NT2/D1 (cell line): Measurements from ENCODE around the gene TMEM255B.

Source experiments
- DNase-seq: peaks from one replicate; pipeline ENCODE4 v3.0.0-alpha.2; 2011; ENCODE audit warnings: low read depth, low spot score
- H3K27me3 ChIP-seq: 2 replicates; pipeline ENCODE4 v1.6.0; 2011; ENCODE audit warnings: mild to moderate bottlenecking; ENCODE audit not compliant: insufficient read length, insufficient read depth
- H3K36me3 ChIP-seq: 2 replicates; pipeline ENCODE4 v1.6.1; 2011; ENCODE audit warnings: mild to moderate bottlenecking, low read length, mixed read lengths; ENCODE audit not compliant: insufficient read depth, insufficient read length
- H3K4me1 ChIP-seq: 2 replicates; pipeline ENCODE4 v1.5.1; 2011; ENCODE audit not compliant: insufficient read depth, insufficient read length
- H3K4me3 ChIP-seq: 2 replicates; pipeline ENCODE4 v1.5.1; 2011; ENCODE audit warnings: low read depth; ENCODE audit not compliant: insufficient read length
- H3K9ac ChIP-seq: 2 replicates; pipeline ENCODE4 v1.6.0; 2011; ENCODE audit warnings: low read depth; ENCODE audit not compliant: insufficient read length
- H3K9me3 ChIP-seq: 2 replicates; pipeline ENCODE4 v1.5.1; 2011; ENCODE audit warnings: mild to moderate bottlenecking, low read length; ENCODE audit not compliant: insufficient read depth
- SUZ12 ChIP-seq: IDR thresholded peaks from 2 replicates; pipeline ENCODE4 v1.6.1; 2011; ENCODE audit not compliant: insufficient read length, insufficient read depth; ENCODE audit errors: extremely low read depth
- YY1 ChIP-seq: IDR thresholded peaks from 2 replicates; pipeline ENCODE4 v1.6.1; 2011; ENCODE audit not compliant: insufficient read length, insufficient read depth
- ZNF274 ChIP-seq: IDR thresholded peaks from 2 replicates; pipeline ENCODE4 v1.6.1; 2011; ENCODE audit warnings: mild to moderate bottlenecking, low read depth, low read length

Gene TMEM255B

DNA sequence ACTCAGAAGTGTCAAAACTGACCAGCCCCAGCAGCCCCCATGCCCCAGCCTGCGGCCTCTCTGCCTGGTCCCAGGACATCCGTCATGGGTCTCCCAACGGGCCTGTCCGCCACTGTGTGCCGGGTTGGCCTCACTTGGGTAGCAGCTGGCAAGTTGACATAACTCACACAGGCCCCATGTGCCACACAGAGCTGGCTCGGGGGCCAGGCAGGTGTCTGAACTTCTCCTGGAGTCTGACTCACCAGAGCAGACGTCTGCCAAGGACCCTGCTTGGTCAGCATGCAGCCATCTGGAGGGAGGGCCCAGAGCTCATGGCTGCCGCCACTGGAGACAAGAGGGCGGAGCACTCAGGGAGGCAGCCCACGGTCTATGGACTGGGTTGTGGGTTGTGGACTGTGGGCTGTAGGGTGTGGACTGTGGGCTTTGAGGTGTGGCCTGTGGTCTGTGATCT lies 32.0 kb upstream of the TMEM255B start:
- Histone ChIP-seq H3K9me3 (peaks cover 12% of the 10 kb centered on the region; the same call in 1 of the 2 replicates), H3K9ac (no peak overlapping the region), H3K36me3 (no peaks in the 10 kb centered on the region), H3K4me3 (no peak overlapping the region), H3K27me3 (no peaks in the 10 kb centered on the region), H3K4me1 (peaks cover 22% of the 10 kb centered on the region)
- no peak for DNase-seq
- TF ChIP-seq SUZ12 (no peak), YY1 (no peak), ZNF274 (no peak)

DNA sequence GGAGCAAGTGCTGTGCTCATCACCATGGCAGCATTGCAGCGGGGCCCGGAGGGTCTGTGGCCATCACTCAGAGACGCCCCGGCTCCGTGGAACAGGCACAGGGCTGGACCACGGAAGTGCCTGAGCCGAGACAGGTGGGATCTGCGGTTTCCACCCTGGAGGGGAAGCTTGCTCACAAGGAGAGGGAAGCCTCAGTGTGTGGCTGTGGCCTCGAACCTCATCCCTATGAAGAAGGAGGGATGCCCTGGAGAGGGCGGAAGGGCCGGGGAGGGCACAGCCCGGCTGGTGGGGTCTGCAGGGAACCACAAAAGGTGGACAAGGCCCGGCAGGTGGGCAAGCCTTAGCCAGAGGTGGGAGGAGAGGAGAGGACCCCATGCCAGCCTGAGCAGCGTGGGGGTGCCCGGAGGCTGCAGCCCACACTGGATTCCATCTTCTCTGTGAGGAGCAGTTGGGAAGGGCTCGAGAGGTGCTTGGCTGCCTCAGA lies 30.4 kb upstream of the TMEM255B start:
- Histone ChIP-seq H3K4me1 (peaks cover 22% of the 10 kb centered on the region), H3K9me3 (peaks cover 16% of the 10 kb centered on the region; the same call in 1 of the 2 replicates), H3K9ac (no peak overlapping the region), H3K36me3 (no peaks in the 10 kb centered on the region), H3K27me3 (no peaks in the 10 kb centered on the region), H3K4me3 (no peak overlapping the region)
- TF ChIP-seq SUZ12 (no peak), ZNF274 (no peak), YY1 (no peak)
- DNase-seq = no peak

DNA sequence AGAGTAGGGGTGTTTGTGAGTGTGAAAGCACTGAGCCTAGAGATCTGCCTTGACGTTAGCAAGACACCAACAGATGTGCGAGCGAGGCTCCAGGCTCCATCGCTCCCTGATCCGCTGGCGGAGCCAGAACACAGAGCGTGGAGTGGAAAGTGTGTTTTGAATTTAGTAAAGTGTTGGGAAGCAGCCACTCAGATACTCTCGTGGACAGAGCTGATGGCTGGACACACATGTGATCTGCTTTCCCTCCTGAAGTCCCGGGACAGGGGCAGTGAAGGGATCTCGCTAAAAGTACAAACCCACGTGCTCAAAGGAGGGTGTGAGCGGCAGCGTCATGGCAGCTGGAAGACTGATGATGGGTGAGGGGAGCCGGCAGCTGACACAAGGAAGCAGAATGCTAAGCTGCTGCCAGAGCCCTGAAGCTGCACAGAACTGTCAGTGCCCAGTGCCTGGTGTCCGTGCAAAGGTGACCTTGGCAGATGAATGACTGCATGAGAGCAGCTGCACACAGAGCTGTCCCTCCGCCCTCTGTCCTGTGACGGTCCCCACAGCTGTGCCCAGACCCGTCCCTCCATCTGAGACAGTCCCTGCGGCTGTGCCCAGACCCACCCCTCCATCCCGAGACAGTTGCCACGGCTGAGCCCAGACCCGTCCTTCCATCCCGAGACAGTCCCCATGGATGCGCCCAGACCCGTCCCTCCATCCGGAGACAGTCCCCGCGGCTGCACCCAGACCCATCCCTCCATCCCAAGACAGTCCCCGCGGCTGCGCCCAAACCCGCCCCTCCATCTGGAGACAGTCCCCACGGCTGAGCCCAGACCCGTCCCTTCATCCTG lies 29.6 kb upstream of the TMEM255B start:
- H3K4me3 ChIP-seq = no peak overlapping the region
- DNase-seq = no peak
- no peaks in the 10 kb centered on the region for H3K36me3 ChIP-seq
- peaks cover 20% of the 10 kb centered on the region; the same call in 1 of the 2 replicates for H3K9me3 ChIP-seq
- no peak overlapping the region for H3K9ac ChIP-seq
- peaks cover 20% of the 10 kb centered on the region for H3K4me1 ChIP-seq
- no peak for TF ChIP-seq YY1
- no peak for TF ChIP-seq SUZ12
- TF ChIP-seq ZNF274 = no peak
- H3K27me3 ChIP-seq = no peaks in the 10 kb centered on the region

DNA sequence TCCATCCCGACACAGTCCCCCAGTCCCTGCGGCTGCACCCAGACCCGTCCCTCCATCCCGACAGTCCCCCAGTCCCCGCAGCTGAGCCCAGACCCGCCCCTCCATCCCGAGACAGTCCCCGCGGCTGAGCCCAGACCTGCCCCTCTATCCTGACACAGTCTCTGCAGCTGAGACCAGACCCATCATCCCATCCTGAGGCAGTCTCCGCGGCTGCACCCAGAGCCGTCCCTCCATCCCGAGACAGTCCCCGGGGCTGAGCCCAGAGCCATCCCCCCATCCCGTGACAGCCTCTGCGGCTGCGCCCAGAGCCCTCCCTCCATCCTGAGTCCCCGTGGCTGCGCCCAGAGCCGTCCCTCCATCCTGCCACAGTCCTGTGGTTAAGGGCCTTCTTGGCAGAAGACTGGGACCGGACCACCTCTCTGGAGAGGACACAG lies 28.8 kb upstream of the TMEM255B start:
- Histone ChIP-seq H3K4me3 (no peak overlapping the region), H3K9me3 (peaks cover 20% of the 10 kb centered on the region; the same call in 1 of the 2 replicates), H3K27me3 (no peaks in the 10 kb centered on the region), H3K4me1 (peaks cover 19% of the 10 kb centered on the region), H3K9ac (peak overlapping the region; percentile 3), H3K36me3 (no peaks in the 10 kb centered on the region)
- TF ChIP-seq YY1 (no peak), SUZ12 (no peak), ZNF274 (no peak)
- no peak for DNase-seq

DNA sequence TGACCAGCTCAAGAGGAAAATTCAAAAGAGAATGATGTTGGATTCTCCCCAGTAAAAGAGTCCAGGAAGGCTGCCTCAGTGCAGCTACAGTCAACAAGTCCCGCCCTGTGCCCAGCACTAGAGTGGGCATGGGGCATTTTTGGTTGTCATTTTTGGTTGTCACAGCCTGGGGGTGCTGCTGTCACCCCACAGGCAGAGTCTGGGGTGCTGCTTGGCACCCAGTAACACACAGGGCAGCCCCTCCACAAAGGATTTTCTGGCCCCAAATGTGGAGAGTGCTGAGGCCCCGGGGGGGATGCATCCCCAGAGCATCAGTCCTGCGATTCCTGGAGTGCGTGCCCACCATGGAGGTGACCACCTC lies 28.2 kb upstream of the TMEM255B start:
- peaks cover 20% of the 10 kb centered on the region; the same call in 1 of the 2 replicates for H3K9me3 ChIP-seq
- H3K4me3 ChIP-seq = no peak overlapping the region
- no peaks in the 10 kb centered on the region for H3K27me3 ChIP-seq
- peaks cover 19% of the 10 kb centered on the region for H3K4me1 ChIP-seq
- no peaks in the 10 kb centered on the region for H3K36me3 ChIP-seq
- no peak for DNase-seq
- no peak overlapping the region for H3K9ac ChIP-seq
- no peak for TF ChIP-seq ZNF274
- no peak for TF ChIP-seq SUZ12
- no peak for TF ChIP-seq YY1

DNA sequence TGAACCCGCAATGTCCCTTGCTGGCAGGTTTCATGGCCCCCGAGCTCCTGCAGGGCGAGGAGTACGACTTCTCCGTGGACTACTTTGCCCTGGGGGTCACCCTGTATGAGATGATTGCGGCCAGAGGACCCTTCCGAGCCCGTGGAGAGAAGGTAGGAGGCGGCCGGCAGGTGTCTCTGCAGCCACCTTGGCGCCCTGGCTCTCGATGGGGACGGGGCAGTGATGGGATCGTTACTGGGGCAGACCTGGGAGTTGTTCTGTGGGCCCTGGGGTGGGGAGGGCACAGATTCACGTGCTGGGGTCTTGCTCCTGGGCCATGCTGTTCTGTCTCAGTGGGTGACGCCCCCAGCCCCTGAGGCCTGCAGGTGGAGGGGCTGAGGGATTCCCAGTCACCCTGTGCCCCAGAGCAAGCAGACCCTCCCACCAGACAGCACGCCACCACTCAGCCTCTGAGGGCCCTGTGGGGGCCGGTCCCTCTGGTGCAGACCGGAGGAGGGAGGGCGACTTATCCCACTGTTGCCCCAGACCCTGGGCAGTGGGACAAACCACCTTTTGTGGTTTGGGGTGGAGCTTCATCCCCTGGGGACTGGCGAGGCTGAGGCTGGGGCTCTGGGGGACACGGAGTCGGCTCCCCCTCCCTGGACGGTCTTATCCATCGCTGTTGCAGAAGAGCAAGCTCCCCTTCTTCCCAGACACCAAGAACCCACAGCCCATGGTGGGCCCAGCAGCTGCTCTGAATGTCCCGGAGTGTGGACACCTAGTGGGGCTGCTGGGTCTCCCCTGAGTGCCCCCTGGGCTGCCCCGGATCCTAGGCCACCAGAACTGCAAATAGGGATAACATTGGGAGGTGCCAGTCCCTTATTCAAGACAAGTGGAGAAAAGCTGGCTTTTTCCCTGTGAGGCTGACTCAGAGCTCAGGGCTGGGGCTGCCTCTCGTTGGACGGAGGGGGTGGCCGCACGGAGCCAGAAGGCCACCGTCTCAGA lies 27.5 kb upstream of the TMEM255B start:
- DNase-seq = no peak
- Histone ChIP-seq H3K27me3 (no peaks in the 10 kb centered on the region), H3K36me3 (no peaks in the 10 kb centered on the region), H3K9me3 (peaks cover 18% of the 10 kb centered on the region; the same call in 1 of the 2 replicates), H3K4me1 (peaks cover 21% of the 10 kb centered on the region), H3K9ac (no peak overlapping the region), H3K4me3 (no peak overlapping the region)
- no peak for TF ChIP-seq ZNF274
- TF ChIP-seq YY1 = no peak
